Smooth muscle cell of bladder (primary cell): Measurements from ENCODE around the gene GPR183. TPM values are rescaled to one million over a fixed set of nuclear protein-coding genes. Genes with fewer than 3 reads are reported as not detected.

Experiments
- total RNA-seq: library from RNA; depleted of rRNA; stranded (reverse); fragments of >200 nt; gene quantifications from 2 replicates; pipeline ENCODE4 v1.2.3, GENCODE V29; 2014

GPR183 gene, protein sequence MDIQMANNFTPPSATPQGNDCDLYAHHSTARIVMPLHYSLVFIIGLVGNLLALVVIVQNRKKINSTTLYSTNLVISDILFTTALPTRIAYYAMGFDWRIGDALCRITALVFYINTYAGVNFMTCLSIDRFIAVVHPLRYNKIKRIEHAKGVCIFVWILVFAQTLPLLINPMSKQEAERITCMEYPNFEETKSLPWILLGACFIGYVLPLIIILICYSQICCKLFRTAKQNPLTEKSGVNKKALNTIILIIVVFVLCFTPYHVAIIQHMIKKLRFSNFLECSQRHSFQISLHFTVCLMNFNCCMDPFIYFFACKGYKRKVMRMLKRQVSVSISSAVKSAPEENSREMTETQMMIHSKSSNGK
- 0.09 TPM in 1 of 2 replicates, not detected in the other for total RNA-seq

DNA sequence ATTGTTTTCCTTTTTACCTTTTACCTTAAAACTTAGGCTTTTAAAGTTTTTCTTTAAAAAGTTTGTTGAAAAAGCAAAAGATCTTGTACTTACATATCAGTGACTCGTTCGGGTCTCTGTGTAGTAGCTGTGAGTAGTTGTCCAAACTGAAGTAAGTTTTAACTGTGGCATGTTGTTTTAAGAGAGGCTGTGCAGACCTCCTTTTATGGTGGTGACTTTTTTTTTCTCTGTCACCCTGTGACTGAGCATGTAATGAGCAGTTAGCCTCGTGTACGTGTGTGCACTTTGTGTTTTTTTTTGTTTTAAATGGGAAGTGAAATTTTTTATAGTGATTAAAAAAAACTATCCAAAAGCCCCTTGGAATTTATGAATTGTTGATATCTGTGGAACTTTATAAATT is at the start of gene GPR183:
TSS of gene GPR183 (minus strand) at position 153 of the 400 bp plus-strand sequence. CDS start 11,254 bp downstream, outside the sequence.

DNA sequence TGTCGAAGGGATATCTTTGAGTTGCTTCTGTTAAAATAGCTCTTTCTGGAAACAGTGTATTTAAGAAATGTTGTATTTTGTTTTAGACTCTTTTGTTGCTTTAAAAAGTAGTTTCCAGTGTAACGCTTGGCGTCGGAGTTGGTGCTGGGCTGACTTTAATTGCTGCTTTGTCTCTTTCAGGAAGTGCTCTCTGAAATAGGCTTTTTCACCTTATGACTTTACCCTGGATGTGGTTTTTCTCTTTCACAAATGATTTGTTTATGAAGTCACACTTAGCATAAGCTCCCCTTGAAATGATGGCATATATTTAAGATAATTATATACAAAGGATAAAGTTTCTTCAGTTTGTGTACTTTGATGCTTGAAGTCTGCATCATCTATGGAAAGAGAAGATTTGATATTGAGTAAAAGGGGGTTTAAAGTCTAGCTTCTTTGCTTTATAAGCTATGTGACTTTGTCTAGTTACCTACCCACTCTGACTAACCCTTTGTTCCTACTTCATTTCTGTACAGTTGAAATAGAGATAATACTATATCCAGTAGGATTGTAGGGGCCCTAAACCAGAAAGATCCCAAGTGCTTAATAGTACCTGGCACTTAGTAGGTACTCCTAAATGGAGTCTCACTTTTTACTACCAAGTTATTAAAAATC is 48.9 kb downstream of the GPR183 start, which contains the start of gene GPR18:
TSS of gene GPR18 (minus strand) at position 170 of the 651 bp plus-strand sequence. CDS start 2,507 bp downstream, outside the sequence.

Other genes with a start within 250 kb of the GPR183 start
- 26.5 and 27.5 TPM in 2 replicates for gene UBAC2, start 106.5 kb downstream of the GPR183 start, total RNA-seq
- not detected in 2 replicates for gene GPR18, start 49.0 kb downstream of the GPR183 start, total RNA-seq
- 117 and 137 TPM in 2 replicates for gene TM9SF2, start 194.1 kb upstream of the GPR183 start, total RNA-seq